Stomach (tissue), 9 donors: Measurements from ENCODE around the gene COL24A1. TPM values are rescaled to one million over a fixed set of nuclear protein-coding genes. Genes with fewer than 3 reads are reported as not detected.

Source experiments
- DNase-seq, 2 donors: peaks; one replicate each; pipeline versions ENCODE4 v3.0.0 to v3.0.0-alpha.2; 2013 to 2019
- H3K27ac ChIP-seq, 5 donors: fragments of 200-600 bp in 4 of 5; sonication (generic) in 4 of 5; one replicate each; pipeline ENCODE4 v1.5.1; 2013 to 2019; ENCODE audit warnings: mild to moderate bottlenecking in 1 of 5, moderate library complexity in 1 of 5
- H3K27me3 ChIP-seq, 3 donors: fragments of 200-600 bp; sonication (generic); one replicate each; pipeline ENCODE4 v1.5.1; 2017 to 2019; ENCODE audit warnings: mixed run types in 1 of 3
- H3K36me3 ChIP-seq, 4 donors: fragments of 200-600 bp; sonication (generic); 1 replicate in 3 of 4; 2 replicates in 1 of 4; pipeline ENCODE4 v1.5.1; 2016 to 2019
- H3K4me1 ChIP-seq, 4 donors: fragments of 200-600 bp; sonication (generic); one replicate each; pipeline ENCODE4 v1.5.1; 2016 to 2019
- H3K4me3 ChIP-seq, 4 donors: fragments of 200-600 bp; sonication (generic) in 3 of 4; one replicate each; pipeline ENCODE4 v1.5.1; 2016 to 2019; ENCODE audit warnings: mild to moderate bottlenecking in 1 of 4
- H3K9me3 ChIP-seq, 4 donors: fragments of 200-600 bp; sonication (generic); one replicate each; pipeline ENCODE4 v1.5.1; 2016 to 2019
- CTCF ChIP-seq, 7 experiments: fragments of 450-650 bp in 4 of 7; fragments of 200-600 bp in 3 of 7; sonication (generic) in 3 of 7; IDR thresholded peaks; one replicate each; pipeline ENCODE4 v1.5.1; 2016 to 2019; ENCODE audit warnings: antibody characterized with exemption in 7 of 7, control low read depth in 2 of 7, mild to moderate bottlenecking in 1 of 7
- EP300 ChIP-seq: sonication (generic); formaldehyde crosslinking; IDR thresholded peaks from one replicate; pipeline ENCODE4 v1.6.1; 2017; ENCODE audit warnings: antibody characterized with exemption
- POLR2A ChIP-seq, 4 donors: fragments of 450-650 bp; IDR thresholded peaks; one replicate each; pipeline ENCODE4 v1.6.1; 2016; ENCODE audit warnings: antibody characterized with exemption in 4 of 4, control low read depth in 2 of 4, mild to moderate bottlenecking in 1 of 4, moderate library complexity in 1 of 4
- POLR2AphosphoS5 ChIP-seq, 3 donors: sonication (generic); formaldehyde crosslinking; IDR thresholded peaks; one replicate each; pipeline ENCODE4 v1.6.1; 2016; ENCODE audit warnings: antibody characterized with exemption in 3 of 3
- WGBS, 5 donors: extraction: QIAGEN DNeasy Blood & Tissue Kit in 3 of 5; methylation state at CpG; one replicate each; pipeline versions ENCODE4 v1.1.5 to v1.1.7; 2013 to 2018; 5-methylcytosine and 5-hydroxymethylcytosine counted together
- intact Hi-C: fragments of 100-400 bp; cut with DNase I; formaldehyde crosslinking; loops from one replicate; pipeline ENCODE4 v1.15.1; 2023; ENCODE audit warnings: low total_unique reads
- polyA plus RNA-seq, 3 donors: library from polyadenylated mRNA; stranded (reverse); fragments of 200-250 nt; gene quantifications; one replicate each; pipeline ENCODE4 v1.2.3, GENCODE V29; 2013
- total RNA-seq, 5 donors: library from RNA; depleted of rRNA; stranded (reverse); fragments of >200 nt; gene quantifications; one replicate each; pipeline versions ENCODE4 v1.1.0 to v1.2.3, GENCODE V29; 2014 to 2016
- donor health status: healthy with polysubstance abuse.
- donor health status: Bipolar disorder and iron deficiency.
- donor health status: healthy.

COL24A1 gene
- total and polyA plus RNA-seq, 8 donors: under 0.01 to 2.4 (median 0.34) TPM; not detected in 2

GRCh38 chr1:86146566-86146965 is 10.0 kb downstream of the COL24A1 start:
- Histone ChIP-seq H3K4me1 (no peaks in the 10 kb centered on the region), H3K27ac (no peak overlapping the region), H3K4me3 (no peak overlapping the region), H3K9me3 (no peaks in the 10 kb centered on the region), H3K36me3 (no peaks in the 10 kb centered on the region), H3K27me3 (no peaks in the 10 kb centered on the region)
- TF ChIP-seq POLR2A (IDR thresholded peaks at IDR 0.05) (no peak), EP300 (no peak)
- intact Hi-C loops: no loop called here
- 73 to 84% (median 78%) methylated on average over 2 of the region's 2 CpGs for WGBS, 5 donors
- no peak for DNase-seq

- H3K4me1 ChIP-seq: no peaks in the 10 kb centered on the region
- H3K27ac ChIP-seq: no peak overlapping the region
- DNase-seq: no peak
- no peaks in the 10 kb centered on the region for H3K9me3 ChIP-seq
- no peaks in the 10 kb centered on the region for H3K36me3 ChIP-seq
- TF ChIP-seq POLR2AphosphoS5 (IDR thresholded peaks at IDR 0.05): no peak
- TF ChIP-seq POLR2A (IDR thresholded peaks at IDR 0.05): no peak
- TF ChIP-seq CTCF (IDR thresholded peaks at IDR 0.05): no peak
- no peak for TF ChIP-seq EP300
- no peak overlapping the region for H3K4me3 ChIP-seq
- intact Hi-C loops: no loop called here
- H3K27me3 ChIP-seq: no peaks in the 10 kb centered on the region
- 47 to 57% (median 50%) methylated on average over 3 of the region's 3 CpGs for WGBS, 5 donors
These were observed 16.2 kb downstream of the COL24A1 start for GRCh38 chr1:86140281-86140880.

GRCh38 chr1:86138746-86139145 is 17.8 kb downstream of the COL24A1 start:
- intact Hi-C loops: no loop called here

GRCh38 chr1:86137436-86137835 is 19.1 kb downstream of the COL24A1 start:
- no peak overlapping the region for H3K4me3 ChIP-seq
- H3K9me3 ChIP-seq: no peaks in the 10 kb centered on the region
- no peak for DNase-seq
- TF ChIP-seq EP300 (no peak), POLR2AphosphoS5 (IDR thresholded peaks at IDR 0.05) (no peak), POLR2A (IDR thresholded peaks at IDR 0.05) (no peak), CTCF (IDR thresholded peaks at IDR 0.05) (no peak)
- no peaks in the 10 kb centered on the region for H3K36me3 ChIP-seq
- no peak overlapping the region for H3K27ac ChIP-seq
- no peaks in the 10 kb centered on the region for H3K27me3 ChIP-seq
- intact Hi-C loops: no loop called here
- H3K4me1 ChIP-seq: no peaks in the 10 kb centered on the region
- 0 to 14% (median 9%) methylated on average over 1 of the region's 1 CpG for WGBS, 5 donors

More at GRCh38 chr1:86138746-86139145, 17.8 kb downstream of the COL24A1 start:
- 39 to 69% (median 49%) methylated on average over 3 of the region's 3 CpGs for WGBS, 5 donors
- H3K36me3 ChIP-seq: no peaks in the 10 kb centered on the region
- H3K9me3 ChIP-seq: no peaks in the 10 kb centered on the region
- H3K27me3 ChIP-seq: no peaks in the 10 kb centered on the region
- no peak for DNase-seq
- H3K27ac ChIP-seq: no peak overlapping the region
- TF ChIP-seq POLR2A (IDR thresholded peaks at IDR 0.05) (no peak), POLR2AphosphoS5 (IDR thresholded peaks at IDR 0.05) (no peak), CTCF (IDR thresholded peaks at IDR 0.05) (no peak), EP300 (no peak)
- no peak overlapping the region for H3K4me3 ChIP-seq
- no peaks in the 10 kb centered on the region for H3K4me1 ChIP-seq

- no peak overlapping the region for H3K27ac ChIP-seq
- DNase-seq: no peak
- WGBS, 5 donors: 88 to 92% (median 91%) methylated on average over 3 of the region's 3 CpGs
- no peaks in the 10 kb centered on the region for H3K36me3 ChIP-seq
- intact Hi-C loops: no loop called here
- H3K4me3 ChIP-seq: no peak overlapping the region
- TF ChIP-seq POLR2AphosphoS5 (IDR thresholded peaks at IDR 0.05) (no peak), POLR2A (IDR thresholded peaks at IDR 0.05) (no peak), EP300 (no peak), CTCF (IDR thresholded peaks at IDR 0.05) (no peak)
- peaks cover 0 to 7% (median 0%) of the 10 kb centered on the region in 4 donors for H3K9me3 ChIP-seq
- H3K4me1 ChIP-seq: no peaks in the 10 kb centered on the region
- H3K27me3 ChIP-seq: no peaks in the 10 kb centered on the region
These were observed 37.3 kb downstream of the COL24A1 start for GRCh38 chr1:86119214-86119764.
